Ramos (cell line): Measurements from ENCODE around the gene MAP6.
"Not testable (repeated sequence)": the region's sequence is repeated elsewhere in the genome, so short reads cannot be mapped to it uniquely, and the experiment has no call there.

Experiments used
- in situ Hi-C: fragments of 300-500 bp; cut with MboI; formaldehyde crosslinking; loops from one replicate; pipeline ENCODE4 v1.14.3; 2022; ENCODE audit warnings: low sequenced_read_pairs; ENCODE audit not compliant: unreplicated experiment

MAP6 gene

DNA sequence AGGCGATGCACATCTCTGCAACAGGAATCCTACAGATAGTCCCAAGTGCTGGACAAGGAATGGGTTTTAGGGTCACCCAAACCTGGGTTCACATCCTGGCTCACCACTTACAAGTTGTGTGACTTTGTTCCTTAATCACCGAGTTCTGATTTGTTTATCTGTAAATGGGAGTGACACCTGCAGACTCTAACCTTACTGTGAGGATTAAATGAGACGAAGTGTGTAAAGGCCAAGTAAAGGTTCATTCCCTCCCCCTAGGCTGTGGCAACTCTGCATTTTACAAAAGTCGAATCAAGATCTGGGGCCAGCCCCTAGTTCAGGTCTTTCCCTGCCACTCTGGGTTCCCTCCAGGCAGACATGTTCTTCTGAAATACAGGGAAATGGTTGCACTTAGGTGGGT lies 71.9 kb downstream of the MAP6 start:
- in situ Hi-C loops = no loop called here

DNA sequence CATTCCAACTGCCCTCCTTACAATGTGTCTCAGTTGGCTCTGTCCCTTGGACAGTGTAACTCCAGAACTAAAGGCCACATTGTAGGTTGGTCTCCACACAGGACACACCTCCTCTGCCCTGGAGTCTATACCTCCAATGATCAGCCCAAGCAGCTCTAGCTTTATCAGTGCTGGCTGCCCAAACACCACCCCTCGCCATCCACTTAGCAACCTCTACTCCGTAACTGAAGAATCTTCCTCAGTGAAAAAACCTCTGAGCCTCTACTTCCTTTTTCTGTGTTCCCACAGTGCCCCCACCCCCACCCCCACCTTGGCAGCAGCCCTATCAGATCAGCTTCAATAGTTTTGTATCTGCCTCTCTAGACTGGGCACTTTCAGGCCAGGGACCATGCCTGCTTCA lies 73.4 kb downstream of the MAP6 start:
- in situ Hi-C loops = no loop called here

DNA sequence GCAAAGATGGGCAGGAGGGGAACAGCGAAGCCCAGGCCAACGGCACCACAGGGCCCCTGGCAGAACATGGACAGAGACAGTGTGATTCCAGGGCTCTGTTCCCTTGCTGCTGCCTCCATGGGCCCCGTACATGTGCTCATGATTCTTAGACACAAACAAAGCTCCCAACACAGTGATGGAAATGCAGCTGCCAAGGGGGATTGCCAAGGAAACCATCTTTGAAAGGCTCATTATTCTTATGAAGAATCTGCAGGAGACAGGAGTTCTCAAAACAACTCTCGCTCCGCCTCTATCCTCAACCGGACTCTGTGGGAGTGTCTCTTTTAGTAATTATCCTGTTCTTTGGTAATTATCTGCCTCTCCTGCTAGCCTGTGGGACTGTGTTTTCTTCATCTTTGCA lies 74.6 kb downstream of the MAP6 start:
- in situ Hi-C loops = no loop called here

DNA sequence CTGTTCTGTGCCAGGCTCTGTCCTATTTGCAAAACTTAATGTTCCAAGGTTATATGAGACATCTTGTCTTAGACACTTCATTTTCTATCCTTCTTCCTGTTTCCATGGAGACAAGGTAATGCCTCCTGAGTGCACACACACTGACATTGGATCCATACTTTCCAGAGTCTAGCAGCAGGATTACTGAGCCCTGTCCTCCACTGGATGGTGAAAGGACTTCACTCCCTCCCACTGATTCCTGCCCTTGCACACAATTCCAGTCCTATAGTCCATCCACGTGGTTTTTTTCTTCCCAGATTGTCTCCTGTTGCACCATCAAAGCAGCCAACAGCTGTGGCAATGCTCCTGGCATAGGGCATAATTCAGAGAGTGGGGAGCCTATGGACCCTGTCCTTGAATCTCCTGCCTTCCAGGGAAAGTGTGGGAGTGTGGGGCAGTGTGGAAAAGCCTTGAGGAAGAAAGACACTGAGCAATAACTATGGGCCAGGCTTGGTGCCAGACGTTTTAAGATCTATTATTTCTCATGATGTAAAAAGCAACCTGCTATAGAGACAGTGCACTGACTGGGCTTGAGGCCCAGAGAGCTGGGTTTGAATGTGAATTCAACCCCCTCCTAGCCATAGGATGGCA lies 75.4 kb downstream of the MAP6 start:
- in situ Hi-C loops = no loop called here

DNA sequence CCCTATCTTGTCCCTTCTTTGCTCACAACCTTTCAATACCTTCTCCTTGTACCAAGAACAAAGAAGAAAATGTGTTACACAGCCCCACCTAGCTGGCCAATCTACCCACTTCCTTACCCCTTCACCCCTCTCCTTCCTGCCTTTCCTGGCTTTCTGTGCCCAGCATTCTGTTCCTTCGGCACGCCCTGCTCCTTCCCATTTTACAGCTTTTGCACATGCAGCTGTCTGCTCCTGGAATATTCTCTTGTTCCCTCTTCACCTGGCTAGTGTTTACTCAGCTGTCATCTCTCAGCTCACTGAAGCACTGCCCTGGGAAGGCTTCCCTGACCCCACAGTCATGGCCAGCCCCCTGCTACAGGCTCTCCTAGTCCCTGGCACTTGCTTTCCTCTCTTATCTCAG lies 76.1 kb downstream of the MAP6 start:
- in situ Hi-C loops = no loop called here

DNA sequence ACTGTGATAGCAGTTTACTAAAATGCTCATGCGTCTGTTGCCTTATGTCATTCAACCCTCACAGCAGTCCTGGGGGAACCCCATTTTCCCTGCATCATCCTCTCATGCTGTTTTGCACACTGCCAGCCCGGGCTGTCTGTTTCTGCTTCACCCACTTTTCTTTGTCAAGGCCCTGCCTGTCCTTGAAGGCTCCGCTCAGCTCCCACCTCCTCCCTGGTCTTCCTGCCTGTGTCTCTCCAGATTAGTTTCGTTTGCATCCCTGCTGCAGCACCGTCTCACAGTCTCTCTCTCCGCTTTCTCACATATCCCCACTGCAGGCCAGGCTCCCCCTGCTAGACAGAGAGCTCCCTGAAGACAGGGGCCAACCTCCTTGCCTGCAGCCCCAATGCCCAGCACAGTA lies 76.9 kb downstream of the MAP6 start:
- in situ Hi-C loops = no loop called here

DNA sequence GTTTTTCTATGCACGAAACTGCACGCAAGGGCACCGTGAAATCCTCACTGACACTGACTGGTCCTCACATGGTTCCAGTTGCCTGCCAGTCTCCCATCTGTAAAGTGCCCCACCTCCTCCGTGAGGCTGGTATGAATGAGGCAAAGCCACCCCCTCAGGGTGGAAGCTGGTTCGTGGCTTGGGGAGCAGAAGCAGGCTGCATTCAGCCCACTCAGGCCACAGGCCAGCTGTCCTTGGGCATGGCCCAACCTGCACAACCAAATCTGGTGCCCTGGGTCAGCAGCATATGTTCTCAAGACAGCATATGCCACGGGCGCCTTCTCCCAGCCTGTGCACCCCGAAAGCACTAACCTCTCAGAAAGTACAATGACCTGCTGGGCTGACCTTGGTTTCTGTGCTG lies 77.5 kb downstream of the MAP6 start:
- in situ Hi-C loops = no loop called here

DNA sequence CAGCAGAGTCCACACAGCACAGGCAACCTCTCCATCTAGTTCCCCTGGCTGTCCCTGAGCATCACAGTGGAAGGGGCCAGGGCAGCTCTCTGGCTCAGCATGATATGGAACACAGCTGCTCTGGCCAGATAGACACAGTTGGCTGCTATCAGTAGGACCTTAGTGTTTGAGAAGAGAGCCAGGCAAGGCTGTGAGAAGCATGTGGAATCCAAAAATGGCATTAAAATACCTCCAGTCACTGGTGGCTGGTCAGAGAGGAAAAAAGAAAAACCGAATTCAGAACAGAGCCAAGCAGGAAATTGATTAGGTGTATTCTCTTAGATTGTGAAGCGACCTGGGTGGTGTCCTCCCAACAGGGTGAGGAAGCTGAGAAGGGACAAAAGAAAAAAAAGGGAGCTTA lies 78.9 kb downstream of the MAP6 start:
- in situ Hi-C loops = no loop called here

DNA sequence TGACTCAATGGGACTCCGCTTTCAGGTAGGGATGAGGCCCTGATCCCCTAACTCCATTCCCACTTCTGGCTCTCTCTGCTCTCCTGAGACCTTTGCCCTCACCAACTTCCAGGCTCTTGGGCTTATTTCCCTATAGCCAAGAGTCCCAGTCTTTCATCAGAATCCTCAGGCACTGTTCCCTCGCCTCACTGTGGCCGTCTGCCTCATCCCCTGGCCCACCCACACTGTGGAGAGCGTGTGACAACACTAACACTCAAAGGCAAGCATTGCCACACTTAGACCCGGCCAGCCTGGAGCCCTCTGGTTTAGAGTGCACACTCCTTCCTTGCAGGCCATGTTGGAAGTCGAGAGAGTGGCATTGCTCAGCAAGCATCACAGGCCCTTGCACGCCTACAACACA lies 79.8 kb downstream of the MAP6 start:
- in situ Hi-C loops = no loop called here

DNA sequence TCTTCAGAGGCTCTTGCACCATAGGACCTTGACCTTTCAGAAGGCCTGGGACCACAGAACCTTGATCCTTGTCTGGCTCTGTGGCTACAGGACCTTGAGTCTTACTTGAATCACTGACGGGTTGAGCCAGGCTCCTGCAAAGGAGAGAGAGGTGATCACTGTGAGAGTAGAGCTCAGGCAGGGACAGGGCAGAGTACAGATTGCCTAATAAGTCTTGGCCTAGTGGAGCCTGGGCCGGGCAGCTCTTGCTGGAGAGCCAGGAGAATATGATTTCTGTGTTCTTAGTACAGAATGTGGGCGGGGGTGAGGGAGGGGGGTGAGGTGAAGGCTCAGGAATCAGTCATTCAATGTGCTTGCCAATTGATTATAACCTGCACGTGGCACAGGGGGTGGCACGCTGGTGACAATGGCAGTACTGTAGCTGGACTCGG lies 80.8 kb downstream of the MAP6 start:
- in situ Hi-C loops = no loop called here

DNA sequence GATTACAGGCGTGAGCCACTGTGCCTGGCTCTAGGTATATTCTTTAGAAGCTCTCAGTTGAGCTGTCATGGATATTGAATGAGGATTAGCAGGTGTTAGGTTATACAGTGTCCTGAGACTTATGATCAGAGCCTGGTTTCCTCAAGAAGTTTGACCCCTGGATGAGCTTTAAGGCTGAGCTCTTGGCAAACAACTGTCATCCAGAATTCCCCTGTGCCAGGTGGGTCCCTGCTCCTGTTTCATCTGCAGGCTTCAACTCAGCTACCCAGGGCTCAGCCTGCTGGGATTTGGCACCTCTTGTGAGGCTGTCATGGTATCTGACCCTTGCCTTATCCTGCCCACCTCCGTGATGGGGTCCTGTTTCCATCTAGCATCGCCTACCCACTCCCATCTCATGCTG lies 82.4 kb downstream of the MAP6 start:
- in situ Hi-C loops = no loop called here

DNA sequence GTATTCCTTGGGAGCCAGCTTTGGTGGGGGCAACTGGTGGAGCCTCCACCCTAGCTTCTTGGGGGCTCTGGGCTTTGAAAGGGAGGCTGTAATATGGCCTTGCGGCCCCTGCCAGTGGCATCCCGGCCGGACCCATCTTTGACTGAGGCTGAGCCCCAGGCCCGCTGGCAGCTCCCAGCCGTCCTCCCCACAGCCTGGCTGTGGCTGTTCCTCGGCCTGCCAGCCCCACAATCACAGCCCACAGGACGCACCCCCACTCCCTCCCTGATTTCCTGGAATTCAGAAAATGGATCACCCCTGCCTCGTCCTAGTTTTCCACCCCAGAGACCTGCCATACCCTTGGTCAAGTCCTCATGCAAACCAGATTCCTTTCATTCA lies 83.6 kb downstream of the MAP6 start:
- in situ Hi-C loops = no loop called here

DNA sequence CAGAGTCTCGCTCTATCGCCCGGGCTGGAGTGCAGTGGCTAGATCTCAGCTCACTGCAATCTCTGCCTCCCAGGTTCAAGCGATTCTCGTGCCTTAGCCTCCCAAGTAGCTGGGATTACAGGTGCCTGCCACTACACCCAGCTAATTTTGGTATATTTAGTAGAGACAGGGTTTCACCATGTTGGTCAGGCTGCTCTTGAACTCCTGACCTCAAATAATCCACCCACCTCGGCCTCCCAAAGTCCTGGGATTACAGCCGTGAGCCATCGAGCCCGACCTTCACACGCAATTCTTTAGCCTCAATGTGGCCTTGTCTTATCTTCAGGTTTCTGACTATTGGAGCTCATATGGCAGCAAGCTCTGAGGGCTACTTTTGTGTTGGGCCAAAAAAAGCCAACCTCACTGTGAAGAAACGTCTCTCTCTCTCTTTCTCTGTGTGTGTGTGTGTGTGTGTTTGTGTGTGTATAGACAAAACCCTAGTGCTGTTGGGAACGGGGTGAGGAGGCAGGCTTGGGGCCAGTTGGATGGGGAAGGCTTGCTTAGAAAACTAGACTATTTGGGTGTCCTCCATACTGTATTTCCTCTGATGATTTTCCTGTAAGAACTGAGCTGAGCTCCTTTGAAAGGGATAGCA lies 84.1 kb downstream of the MAP6 start:
- in situ Hi-C loops = not testable (repeated sequence)

DNA sequence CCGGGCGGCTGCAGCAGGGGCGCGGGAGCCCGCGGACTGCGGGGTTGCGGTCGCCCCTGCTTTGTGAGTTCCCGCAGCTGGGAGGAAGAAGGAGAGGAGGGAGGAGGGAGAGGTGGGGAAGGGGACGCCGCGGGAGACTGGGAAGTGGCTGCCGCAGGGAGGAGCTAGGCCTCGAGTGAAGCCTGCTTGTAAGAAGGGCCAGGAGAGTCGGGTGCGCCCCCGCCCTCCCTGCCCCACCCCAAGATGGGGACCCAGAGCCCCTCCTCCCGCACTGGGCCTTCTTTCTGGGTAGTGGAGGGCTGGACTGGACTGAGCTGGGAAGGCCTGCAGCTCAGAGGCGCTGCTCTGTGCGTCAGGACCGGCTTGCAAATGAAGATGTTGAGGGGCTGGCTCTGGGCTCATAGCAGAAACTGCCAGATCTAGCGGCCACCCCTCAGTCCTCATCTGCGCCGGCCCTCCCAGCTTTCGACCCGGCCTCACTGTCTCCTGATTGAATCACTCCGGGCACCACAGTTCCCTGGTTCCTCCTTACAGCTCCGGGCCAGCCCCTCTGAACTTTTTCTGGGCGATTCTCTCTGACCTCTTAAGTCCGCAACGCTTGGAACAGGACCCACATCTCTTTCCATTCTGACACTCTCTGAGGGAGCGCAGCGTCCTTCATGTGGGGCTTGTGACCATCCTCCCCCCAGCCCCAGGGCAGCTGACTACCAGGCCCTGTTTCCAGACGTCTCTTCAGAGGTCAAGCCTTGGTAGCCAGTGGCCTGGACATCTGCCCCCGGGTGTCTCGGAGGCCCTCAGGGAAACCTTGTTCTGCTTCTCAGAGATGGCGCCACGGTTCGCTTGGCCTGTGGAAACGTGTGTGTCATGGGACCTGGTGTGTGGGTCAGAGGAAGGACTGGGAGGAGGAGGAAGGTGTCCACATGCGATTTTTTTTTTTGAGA lies 84.8 kb downstream of the MAP6 start:
- in situ Hi-C loops = no loop called here

DNA sequence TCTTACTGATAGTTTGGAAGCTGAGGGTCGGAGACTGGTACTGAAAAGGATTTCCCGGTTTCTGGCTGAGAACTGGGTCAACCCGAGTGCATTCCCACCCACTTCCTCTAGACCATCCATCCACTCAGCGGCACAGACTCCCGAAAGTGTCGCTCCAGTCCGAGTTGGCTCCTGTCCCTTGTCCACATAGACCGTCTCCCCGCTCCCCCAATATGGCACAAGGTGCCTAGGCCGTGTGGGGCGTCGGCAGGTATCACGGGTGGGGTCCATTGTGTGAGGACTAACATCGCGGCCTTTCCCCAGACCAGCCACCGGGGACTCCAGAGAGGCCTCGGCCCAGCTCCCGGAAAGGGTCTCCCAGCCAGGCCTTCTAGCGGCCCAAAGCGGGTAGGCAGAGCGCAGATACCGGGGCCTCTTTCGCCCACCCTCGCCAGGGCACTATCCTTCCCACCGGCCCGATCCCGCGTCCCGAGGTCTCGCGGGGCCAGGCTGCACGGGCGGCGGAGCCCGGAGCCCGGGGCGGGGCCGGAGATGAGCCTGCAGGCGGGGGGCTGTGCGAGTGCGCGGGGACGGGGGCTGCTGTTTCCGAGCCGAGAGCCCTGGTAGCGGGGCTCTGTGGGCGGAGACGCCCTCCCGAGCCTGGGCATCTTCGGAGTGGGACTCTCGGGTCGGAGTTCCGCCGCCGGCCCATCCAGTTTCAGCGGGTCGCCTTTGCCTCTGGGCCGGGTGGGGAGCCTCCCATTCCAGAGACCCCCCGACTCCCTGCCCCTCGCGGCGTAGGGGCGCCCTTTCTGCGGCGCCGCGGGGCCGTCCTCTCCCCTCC lies 85.7 kb downstream of the MAP6 start:
- in situ Hi-C loops = no loop called here

DNA sequence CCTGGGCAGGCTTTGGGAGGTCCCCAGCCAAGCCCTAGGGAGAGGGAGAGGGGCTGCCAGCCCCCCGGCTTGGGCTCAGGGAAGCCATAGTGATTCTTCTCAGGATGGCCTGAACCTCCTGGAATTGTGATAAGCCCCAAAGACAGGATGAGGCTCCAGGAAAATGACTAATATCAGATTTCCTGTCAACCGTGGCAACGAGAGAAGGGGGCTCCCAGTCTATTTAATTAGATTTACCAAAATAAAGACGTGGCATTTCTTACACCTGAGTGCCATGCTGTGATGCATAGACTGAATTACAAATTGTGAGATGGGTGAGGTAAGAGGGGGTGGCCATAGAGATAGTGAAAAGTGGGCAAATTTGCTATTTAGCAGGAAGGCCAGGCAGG lies 86.3 kb downstream of the MAP6 start:
- in situ Hi-C loops = no loop called here

DNA sequence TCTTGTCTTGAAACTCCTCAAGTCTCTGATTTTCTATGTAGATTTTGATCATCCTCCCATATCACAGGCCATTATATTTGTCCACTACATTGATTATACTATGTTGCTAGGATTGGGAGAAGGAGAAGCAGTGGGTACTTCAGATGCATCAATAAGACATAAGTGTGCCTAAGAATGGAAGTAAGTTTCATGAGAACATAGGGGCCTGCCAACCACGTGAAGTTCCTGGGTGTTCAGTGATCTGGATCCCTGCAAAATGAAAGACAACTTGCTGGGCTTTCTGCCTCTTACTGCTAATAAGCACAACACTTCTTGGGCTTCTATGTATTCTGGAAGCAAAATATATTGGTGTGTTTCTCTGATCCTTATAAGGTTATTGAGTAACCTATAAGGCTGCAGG lies 89.0 kb downstream of the MAP6 start:
- in situ Hi-C loops = no loop called here

DNA sequence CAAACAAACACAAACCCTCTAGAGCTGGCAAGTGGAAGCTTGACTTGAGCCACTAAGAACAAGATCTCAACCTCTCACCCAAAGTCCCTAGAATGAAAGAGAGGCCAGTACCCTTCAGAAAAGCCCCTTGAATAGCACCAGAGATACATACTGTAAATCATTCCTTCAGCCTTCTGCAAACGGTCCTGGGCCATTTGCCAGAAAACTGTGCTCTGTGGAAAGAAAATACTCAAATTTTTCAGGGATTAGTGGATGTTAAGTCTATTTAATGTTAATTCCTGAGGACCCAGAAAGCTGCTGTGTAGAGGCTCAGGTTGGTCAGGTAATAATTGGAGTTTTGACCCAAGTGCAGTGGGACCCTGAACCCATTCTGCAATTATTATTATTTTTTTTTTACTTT lies 89.9 kb downstream of the MAP6 start:
- in situ Hi-C loops = no loop called here

DNA sequence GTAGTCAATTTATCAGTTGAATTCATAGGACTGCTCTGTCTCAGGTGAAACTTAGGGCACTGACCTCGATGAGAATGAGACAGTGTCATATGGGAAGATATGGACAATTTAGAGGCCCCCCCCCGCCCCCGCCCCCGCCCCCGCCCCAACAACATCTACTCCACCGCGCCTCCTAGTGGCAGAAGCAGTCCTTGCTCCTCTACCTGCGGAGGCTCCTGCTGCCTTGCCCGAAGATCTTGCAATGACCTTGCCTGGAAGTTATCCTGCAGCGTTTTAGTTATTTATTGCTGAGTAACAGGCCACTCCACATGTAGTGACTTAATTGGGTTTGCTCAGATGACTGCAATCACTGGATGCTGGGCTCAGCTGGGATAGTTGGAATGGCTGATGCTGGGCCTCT lies 91.6 kb downstream of the MAP6 start:
- in situ Hi-C loops = no loop called here

DNA sequence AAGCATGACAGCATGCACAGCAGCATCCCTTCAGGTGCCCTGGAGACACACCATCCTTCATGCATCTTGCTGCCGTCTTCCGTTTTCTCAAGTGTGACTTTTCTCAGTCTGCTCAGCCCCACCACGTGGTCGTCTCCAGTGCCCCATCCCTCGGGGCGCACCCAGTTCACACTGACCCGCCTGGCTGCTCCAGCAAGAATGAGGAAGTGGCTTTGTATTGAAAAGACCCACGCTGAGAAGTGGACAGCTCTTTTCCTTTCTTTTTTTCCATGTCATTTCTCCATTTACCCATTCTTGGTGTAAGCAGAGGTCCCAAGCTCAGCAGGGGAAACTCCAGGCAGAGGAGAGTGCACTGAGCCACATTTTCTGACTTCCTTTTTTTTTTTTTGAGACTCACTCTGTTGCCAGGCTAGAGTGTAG lies 92.3 kb downstream of the MAP6 start:
- in situ Hi-C loops = no loop called here

DNA sequence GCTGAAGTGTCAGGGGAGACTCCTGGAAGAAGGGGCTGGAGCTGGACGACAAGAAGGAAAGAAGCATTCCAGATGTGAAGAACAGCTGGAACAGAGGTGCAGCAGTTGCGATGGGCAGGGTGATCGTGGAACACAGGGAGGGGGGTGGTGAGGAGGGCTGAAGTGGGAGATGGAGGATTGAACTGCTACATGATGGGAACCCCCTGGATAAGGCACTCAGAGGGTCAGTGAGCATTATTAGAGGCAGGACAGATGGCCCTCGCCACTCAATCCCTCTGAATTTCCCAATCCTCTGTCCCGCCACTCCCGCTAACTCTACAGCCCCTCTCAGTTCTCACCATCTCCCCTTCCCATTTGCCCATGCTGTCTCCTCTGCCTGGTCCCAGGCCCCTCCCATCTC lies 92.8 kb downstream of the MAP6 start:
- in situ Hi-C loops = no loop called here
